Measurements from ENCODE around the gene RASA4B.

Gene RASA4B

DNA sequence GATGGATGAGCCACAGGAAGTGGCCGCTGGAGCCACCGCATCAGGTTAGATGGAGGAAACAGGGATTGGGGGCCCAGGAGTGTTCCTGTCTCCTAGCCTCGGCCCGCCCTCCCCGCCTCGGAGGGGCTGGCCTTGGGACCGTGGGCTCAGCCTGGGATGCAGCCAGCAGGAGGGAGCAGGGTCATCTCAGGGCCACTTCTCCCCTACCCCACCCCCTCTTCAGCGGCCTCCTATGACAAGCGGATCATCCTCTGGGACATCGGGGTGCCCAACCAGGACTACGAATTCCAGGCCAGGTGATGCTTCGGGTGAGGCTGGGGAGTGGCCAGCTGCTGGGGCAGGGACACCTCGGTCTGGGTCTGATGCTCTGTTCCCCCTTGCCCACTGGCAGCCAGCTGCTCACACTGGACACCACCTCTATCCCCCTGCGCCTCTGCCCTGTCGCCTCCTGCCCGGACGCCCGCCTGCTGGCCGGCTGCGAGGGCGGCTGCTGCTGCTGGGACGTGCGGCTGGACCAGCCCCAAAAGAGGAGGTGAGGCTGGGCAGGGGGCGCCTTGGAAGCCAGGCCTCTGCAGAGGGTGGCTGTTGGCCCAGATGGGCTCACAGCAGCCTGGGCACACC is 48.1 kb downstream of the RASA4B start:
- Histone ChIP-seq H3K4me1 (ENCODE audit: insufficient read depth, poor library complexity, severe bottlenecking) (no peaks in the 10 kb centered on the region), H3K9me3 (ENCODE audit: severe bottlenecking) (no peaks in the 10 kb centered on the region), H3K4me3 (ENCODE audit: severe bottlenecking) (no peak overlapping the region), H3K27ac (ENCODE audit: poor library complexity, severe bottlenecking) (no peak overlapping the region), H3K36me3 (ENCODE audit: low read depth) (peaks cover 25% of the 10 kb centered on the region), H3K27me3 (ENCODE audit: insufficient read depth, poor library complexity, severe bottlenecking) (no peaks in the 10 kb centered on the region)
- TF ChIP-seq, protein P1, sequence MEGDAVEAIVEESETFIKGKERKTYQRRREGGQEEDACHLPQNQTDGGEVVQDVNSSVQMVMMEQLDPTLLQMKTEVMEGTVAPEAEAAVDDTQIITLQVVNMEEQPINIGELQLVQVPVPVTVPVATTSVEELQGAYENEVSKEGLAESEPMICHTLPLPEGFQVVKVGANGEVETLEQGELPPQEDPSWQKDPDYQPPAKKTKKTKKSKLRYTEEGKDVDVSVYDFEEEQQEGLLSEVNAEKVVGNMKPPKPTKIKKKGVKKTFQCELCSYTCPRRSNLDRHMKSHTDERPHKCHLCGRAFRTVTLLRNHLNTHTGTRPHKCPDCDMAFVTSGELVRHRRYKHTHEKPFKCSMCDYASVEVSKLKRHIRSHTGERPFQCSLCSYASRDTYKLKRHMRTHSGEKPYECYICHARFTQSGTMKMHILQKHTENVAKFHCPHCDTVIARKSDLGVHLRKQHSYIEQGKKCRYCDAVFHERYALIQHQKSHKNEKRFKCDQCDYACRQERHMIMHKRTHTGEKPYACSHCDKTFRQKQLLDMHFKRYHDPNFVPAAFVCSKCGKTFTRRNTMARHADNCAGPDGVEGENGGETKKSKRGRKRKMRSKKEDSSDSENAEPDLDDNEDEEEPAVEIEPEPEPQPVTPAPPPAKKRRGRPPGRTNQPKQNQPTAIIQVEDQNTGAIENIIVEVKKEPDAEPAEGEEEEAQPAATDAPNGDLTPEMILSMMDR (IDR thresholded peaks at IDR 0.05; ENCODE audit: poor library complexity, severe bottlenecking): no peak
- DNase-seq (ENCODE audit: low spot score): peak; percentile 45
- no peak for ATAC-seq (ENCODE audit: low read depth)

DNA sequence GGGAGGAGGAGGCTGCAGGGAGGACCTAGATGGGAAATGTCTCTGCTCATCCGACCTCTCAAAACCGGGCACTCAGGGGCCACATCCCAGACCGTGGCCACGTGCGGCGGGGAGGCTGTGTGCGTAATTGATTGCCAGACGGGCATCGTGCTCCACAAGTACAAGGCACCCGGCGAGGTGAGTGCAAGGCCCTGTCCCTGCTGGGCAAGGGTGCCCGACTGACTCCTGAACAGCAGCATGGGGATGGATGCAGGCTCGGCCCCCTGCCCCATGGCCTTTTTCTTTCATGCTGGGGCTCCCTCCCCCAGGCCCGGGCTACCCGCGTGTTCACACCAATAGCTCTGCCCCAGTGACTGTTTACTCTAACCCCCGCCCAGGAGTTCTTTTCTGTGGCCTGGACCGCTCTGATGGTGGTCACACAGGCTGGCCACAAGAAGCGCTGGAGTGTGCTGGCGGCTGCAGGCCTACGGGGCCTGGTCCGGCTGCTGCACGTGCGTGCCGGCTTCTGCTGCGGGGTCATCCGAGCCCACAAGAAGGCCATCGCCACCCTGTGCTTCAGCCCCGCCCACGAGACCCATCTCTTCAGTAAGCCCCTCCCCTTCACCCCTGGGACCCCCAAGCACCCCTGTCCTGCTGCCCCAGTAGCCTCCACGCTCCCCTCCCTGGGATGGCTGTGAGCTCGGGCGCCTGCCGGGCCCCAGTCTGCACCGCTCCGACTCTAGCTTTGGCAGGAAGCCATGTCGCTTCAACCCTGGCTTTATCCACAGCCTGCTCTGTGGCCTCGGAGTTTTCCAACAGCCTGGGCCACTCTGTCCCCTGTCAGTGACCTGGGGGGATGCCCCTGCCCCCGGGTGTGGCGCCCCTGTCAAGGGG is 48.9 kb downstream of the RASA4B start:
- Histone ChIP-seq H3K36me3 (ENCODE audit: low read depth) (peaks cover 25% of the 10 kb centered on the region), H3K27ac (ENCODE audit: poor library complexity, severe bottlenecking) (no peak overlapping the region), H3K27me3 (ENCODE audit: insufficient read depth, poor library complexity, severe bottlenecking) (no peaks in the 10 kb centered on the region), H3K9me3 (ENCODE audit: severe bottlenecking) (no peaks in the 10 kb centered on the region), H3K4me3 (ENCODE audit: severe bottlenecking) (no peak overlapping the region), H3K4me1 (ENCODE audit: insufficient read depth, poor library complexity, severe bottlenecking) (no peaks in the 10 kb centered on the region)
- TF ChIP-seq, protein P1 (IDR thresholded peaks at IDR 0.05; ENCODE audit: poor library complexity, severe bottlenecking): no peak
- DNase-seq (ENCODE audit: low spot score) (peak; percentile 63), ATAC-seq (ENCODE audit: low read depth) (no peak)

DNA sequence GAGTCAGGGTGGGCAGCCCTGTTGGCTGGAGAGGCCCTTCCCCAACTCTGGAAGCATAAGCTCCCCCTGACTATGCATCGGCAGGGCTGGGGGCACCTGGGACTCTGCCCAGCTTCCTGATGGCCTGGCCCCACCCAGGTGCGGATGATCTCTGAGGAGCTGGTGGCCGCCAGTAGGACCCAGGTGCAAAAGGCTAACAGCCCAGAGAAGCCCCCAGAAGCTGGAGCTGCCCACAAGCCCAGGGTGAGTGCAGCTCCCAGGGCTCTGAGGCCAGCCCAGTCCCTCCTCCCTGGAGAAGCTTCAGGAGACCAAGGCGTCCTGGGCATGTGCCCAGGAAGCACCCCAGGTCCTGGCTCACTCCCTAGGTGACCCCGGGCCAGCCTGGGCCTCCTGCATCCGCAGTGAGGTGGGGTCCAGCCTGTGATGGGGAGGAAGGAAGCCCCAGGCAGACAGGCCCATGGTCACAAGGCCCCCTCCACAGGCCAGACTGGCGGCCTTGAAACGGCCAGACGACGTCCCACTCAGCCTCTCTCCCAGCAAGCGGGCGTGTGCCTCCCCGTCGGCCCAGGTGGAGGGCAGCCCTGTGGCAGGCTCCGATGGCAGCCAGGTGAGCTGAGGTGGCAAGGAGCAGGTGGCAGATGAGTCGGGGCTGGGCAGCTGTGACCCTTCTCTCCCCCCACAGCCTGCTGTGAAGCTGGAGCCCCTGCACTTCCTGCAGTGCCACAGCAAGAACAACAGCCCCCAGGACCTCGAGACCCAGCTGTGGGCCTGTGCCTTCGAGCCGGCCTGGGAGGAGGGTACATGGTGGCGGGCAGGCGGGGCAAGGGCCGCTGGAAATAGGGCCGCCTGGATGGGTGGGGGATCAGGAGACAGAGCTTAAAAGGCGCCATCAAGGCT is 49.7 kb downstream of the RASA4B start:
- H3K4me1 ChIP-seq (ENCODE audit: insufficient read depth, poor library complexity, severe bottlenecking): no peaks in the 10 kb centered on the region
- peaks cover 18% of the 10 kb centered on the region for H3K36me3 ChIP-seq (ENCODE audit: low read depth)
- ATAC-seq (ENCODE audit: low read depth) (no peak), DNase-seq (ENCODE audit: low spot score) (peak; percentile 45)
- H3K27ac ChIP-seq (ENCODE audit: poor library complexity, severe bottlenecking): no peak overlapping the region
- no peaks in the 10 kb centered on the region for H3K27me3 ChIP-seq (ENCODE audit: insufficient read depth, poor library complexity, severe bottlenecking)
- H3K4me3 ChIP-seq (ENCODE audit: severe bottlenecking): no peak overlapping the region
- TF ChIP-seq, protein P1 (IDR thresholded peaks at IDR 0.05; ENCODE audit: poor library complexity, severe bottlenecking): no peak
- H3K9me3 ChIP-seq (ENCODE audit: severe bottlenecking): no peaks in the 10 kb centered on the region

DNA sequence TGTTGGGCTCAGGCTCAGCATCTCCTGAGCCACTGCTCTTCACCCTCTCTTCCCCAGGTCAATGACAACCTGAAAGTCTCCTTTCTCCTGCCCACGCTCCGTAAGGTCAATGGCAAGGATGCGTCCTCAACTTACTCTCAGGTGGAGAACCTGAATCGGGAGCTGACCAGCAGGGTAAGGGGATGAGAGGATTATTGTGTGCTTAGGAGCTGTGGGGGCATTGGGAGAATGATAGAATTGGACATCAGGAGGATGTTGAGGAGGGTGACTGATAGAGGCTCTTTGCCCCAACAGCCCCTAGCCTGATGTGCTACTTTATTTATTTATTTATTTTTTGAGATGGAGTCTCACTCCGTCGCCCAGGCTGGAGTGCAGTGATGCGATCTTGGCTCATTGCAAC is 51.5 kb downstream of the RASA4B start:
- no peaks in the 10 kb centered on the region for H3K4me1 ChIP-seq (ENCODE audit: insufficient read depth, poor library complexity, severe bottlenecking)
- peaks cover 14% of the 10 kb centered on the region for H3K36me3 ChIP-seq (ENCODE audit: low read depth)
- no peak overlapping the region for H3K27ac ChIP-seq (ENCODE audit: poor library complexity, severe bottlenecking)
- TF ChIP-seq, protein P1 (IDR thresholded peaks at IDR 0.05; ENCODE audit: poor library complexity, severe bottlenecking): no peak
- no peaks in the 10 kb centered on the region for H3K27me3 ChIP-seq (ENCODE audit: insufficient read depth, poor library complexity, severe bottlenecking)
- DNase-seq (ENCODE audit: low spot score): no peak
- ATAC-seq (ENCODE audit: low read depth): no peak
- H3K9me3 ChIP-seq (ENCODE audit: severe bottlenecking): no peaks in the 10 kb centered on the region
- H3K4me3 ChIP-seq (ENCODE audit: severe bottlenecking): no peak overlapping the region
